PC-3 (cell line): ENCODE measurements around the gene MAPK1. TPM values are rescaled to one million over a fixed set of nuclear protein-coding genes. Genes with fewer than 3 reads are reported as not detected.

Experiments
- ATAC-seq: fragments of 200-7000 bp; cut with Tn5 transposase; 2 replicates; pipeline ENCODE4 v1.9.1; 2020; ENCODE audit warnings: mild to moderate bottlenecking, moderate library complexity
- BruUV-seq: library from RNA; stranded (reverse); fragments of 400-500 nt; replicated peaks from 2 replicates; lab custom pipeline; 2021; lab: Mats Ljungman, UMichigan
- CTCF ChIA-PET: fragments of 300-600 bp; sonication (Branson Sonifier 250); formaldehyde crosslinking; loops from one replicate; lab custom pipeline; 2022; ENCODE audit warnings: antibody characterized with exemption; lab: Charles Lee
- POLR2A ChIA-PET: fragments of 300-600 bp; sonication (Branson Sonifier 250); formaldehyde crosslinking; loops from one replicate; lab custom pipeline; 2022; ENCODE audit warnings: antibody characterized with exemption; ENCODE audit not compliant: unreplicated experiment; lab: Charles Lee
- DNase-seq: peaks from one replicate; pipeline ENCODE4 v3.0.0-alpha.2; 2015
- H2AFZ ChIP-seq: fragments of 300-600 bp; sonication (generic); 2 replicates; pipeline ENCODE4 v1.6.0; 2016; ENCODE audit warnings: antibody characterized with exemption, low read length
- H3F3A ChIP-seq: fragments of 300-600 bp; sonication (generic); one replicate; pipeline ENCODE4 v1.6.0; 2017; ENCODE audit warnings: antibody characterized with exemption, low read length, control low read depth, mild to moderate bottlenecking; ENCODE audit not compliant: unreplicated experiment
- H3K27ac ChIP-seq: fragments of 300-600 bp; sonication (generic); 2 replicates; pipeline ENCODE4 v1.5.1; 2016; ENCODE audit warnings: mild to moderate bottlenecking, low read length
- H3K27me3 ChIP-seq: fragments of 300-600 bp; sonication (generic); 2 replicates; pipeline ENCODE4 v1.6.1; 2016; ENCODE audit warnings: low read length, mixed read lengths
- H3K36me3 ChIP-seq: fragments of 300-600 bp; sonication (generic); 2 replicates; pipeline ENCODE4 v1.6.1; 2016; ENCODE audit warnings: low read depth, mixed run types, low read length, mixed read lengths
- H3K4me1 ChIP-seq: fragments of 300-600 bp; sonication (generic); 2 replicates; pipeline ENCODE4 v1.5.1; 2016; ENCODE audit warnings: low read length; ENCODE audit not compliant: insufficient read depth
- H3K4me2 ChIP-seq: fragments of 300-600 bp; sonication (generic); 2 replicates; pipeline ENCODE4 v1.6.0; 2016; ENCODE audit warnings: low read length
- H3K4me3 ChIP-seq: fragments of 300-600 bp; sonication (generic); 2 replicates; pipeline ENCODE4 v1.5.1; 2016; ENCODE audit warnings: mild to moderate bottlenecking, low read length, mixed read lengths
- H3K79me2 ChIP-seq: fragments of 300-600 bp; sonication (generic); 2 replicates; pipeline ENCODE4 v1.6.1; 2017; ENCODE audit warnings: low read length, mixed read lengths
- H3K9ac ChIP-seq: fragments of 300-600 bp; sonication (generic); 2 replicates; pipeline ENCODE4 v1.6.0; 2016; ENCODE audit warnings: mild to moderate bottlenecking, low read length
- H3K9me2 ChIP-seq: fragments of 300-600 bp; sonication (generic); replicated peaks from 2 replicates; pipeline ENCODE4 v1.6.1; 2016; ENCODE audit warnings: mixed run types, low read length, mixed read lengths
- H3K9me3 ChIP-seq: fragments of 300-600 bp; sonication (generic); 2 replicates; pipeline ENCODE4 v1.6.1; 2016; ENCODE audit warnings: low read length, mixed read lengths
- H4K20me1 ChIP-seq: fragments of 300-600 bp; sonication (generic); 2 replicates; pipeline ENCODE4 v1.6.1; 2016; ENCODE audit warnings: low read length, mixed read lengths
- CTCF ChIP-seq: fragments of 300-600 bp; sonication (generic); conservative IDR thresholded peaks from 2 replicates; pipeline ENCODE4 v1.5.1; 2017; ENCODE audit warnings: antibody characterized with exemption, low read depth, mild to moderate bottlenecking, low read length
- EZH2 ChIP-seq: fragments of 300-600 bp; sonication (generic); IDR thresholded peaks from one replicate; pipeline ENCODE4 v1.6.1; 2017; ENCODE audit warnings: antibody characterized with exemption, mild to moderate bottlenecking, low read length; ENCODE audit not compliant: unreplicated experiment
- EZH2phosphoT487 ChIP-seq: fragments of 300-600 bp; sonication (generic); IDR thresholded peaks from 2 replicates; pipeline ENCODE4 v1.6.1; 2018; ENCODE audit warnings: mild to moderate bottlenecking, antibody characterized with exemption, low read length, borderline replicate concordance
- intact Hi-C: fragments of 100-400 bp; cut with micrococcal nuclease; formaldehyde crosslinking; loops from 2 replicates; pipeline ENCODE4 v1.9.0; 2023
- total RNA-seq: library from RNA; depleted of rRNA; stranded (reverse); fragments of >200 nt; gene quantifications from 2 replicates; pipeline ENCODE4 v1.2.3, GENCODE V29; 2014

Gene MAPK1
- total RNA-seq, 1 experiment from 2014 or later: 25.1 TPM

- intact Hi-C loops: no loop called here
- no peak for ATAC-seq
- no peaks in the 10 kb centered on the region for H3K9me3 ChIP-seq
- no peaks in the 10 kb centered on the region for H3K9me2 ChIP-seq
- H3K27me3 ChIP-seq: no peaks in the 10 kb centered on the region
- H3K4me3 ChIP-seq: no peak overlapping the region
- no TSS peak for BruUV-seq
- H3K9ac ChIP-seq: no peak overlapping the region
- POLR2A ChIA-PET: no interaction called here
- H3K4me1 ChIP-seq: no peaks in the 10 kb centered on the region
- H4K20me1 ChIP-seq: no peaks in the 10 kb centered on the region
- no peaks in the 10 kb centered on the region for H3K79me2 ChIP-seq
- no peak for TF ChIP-seq EZH2phosphoT487
- no peak for TF ChIP-seq EZH2
- TF ChIP-seq CTCF: no peak
- no peaks in the 10 kb centered on the region for H3K36me3 ChIP-seq
- no peak overlapping the region for H2AFZ ChIP-seq
- no peaks in the 10 kb centered on the region for H3F3A ChIP-seq
- CTCF ChIA-PET: no interaction called here
- DNase-seq: no peak
- H3K4me2 ChIP-seq: no peak overlapping the region
- H3K27ac ChIP-seq: no peak overlapping the region
Observed at GRCh38 chr22:21738966-21739365, 128.5 kb downstream of the MAPK1 start.

GRCh38 chr22:21738081-21738480 is 129.4 kb downstream of the MAPK1 start:
- BruUV-seq: no TSS peak
- Histone ChIP-seq H3K4me1 (no peaks in the 10 kb centered on the region), H3K9me2 (no peaks in the 10 kb centered on the region), H3K27me3 (no peaks in the 10 kb centered on the region), H3K79me2 (no peaks in the 10 kb centered on the region), H3K36me3 (no peaks in the 10 kb centered on the region), H4K20me1 (no peaks in the 10 kb centered on the region), H3F3A (no peaks in the 10 kb centered on the region), H3K9me3 (no peaks in the 10 kb centered on the region), H3K27ac (no peak overlapping the region), H3K4me2 (no peak overlapping the region), H3K4me3 (no peak overlapping the region), H3K9ac (no peak overlapping the region), H2AFZ (no peak overlapping the region)
- intact Hi-C loops: no loop called here
- ATAC-seq (no peak), DNase-seq (no peak)
- ChIA-PET POLR2A (no interaction called here), CTCF (no interaction called here)
- TF ChIP-seq CTCF (no peak), EZH2phosphoT487 (no peak), EZH2 (no peak)

- DNase-seq: no peak
- no peaks in the 10 kb centered on the region for H4K20me1 ChIP-seq
- H3K4me1 ChIP-seq: no peaks in the 10 kb centered on the region
- POLR2A ChIA-PET: no interaction called here
- no peaks in the 10 kb centered on the region for H3K9me2 ChIP-seq
- no TSS peak for BruUV-seq
- no peak for ATAC-seq
- H3K9me3 ChIP-seq: no peaks in the 10 kb centered on the region
- H3K79me2 ChIP-seq: no peaks in the 10 kb centered on the region
- no peak overlapping the region for H3K27ac ChIP-seq
- no peaks in the 10 kb centered on the region for H3F3A ChIP-seq
- no peaks in the 10 kb centered on the region for H3K36me3 ChIP-seq
- H3K4me2 ChIP-seq: no peak overlapping the region
- H3K4me3 ChIP-seq: no peak overlapping the region
- CTCF ChIA-PET: no interaction called here
- H2AFZ ChIP-seq: no peak overlapping the region
- no peak overlapping the region for H3K9ac ChIP-seq
- intact Hi-C loops: no loop called here
- H3K27me3 ChIP-seq: no peaks in the 10 kb centered on the region
- TF ChIP-seq CTCF: no peak
- TF ChIP-seq EZH2: no peak
- TF ChIP-seq EZH2phosphoT487: no peak
Observed at GRCh38 chr22:21736948-21737347, 130.5 kb downstream of the MAPK1 start.
